Activated CD8-positive, alpha-beta memory T cell treated with anti-CD3 and anti-CD28 coated beads for 24 hours (primary cell): Measurements from ENCODE around the gene TMEM132D.

ENCODE experiments used
- DNase-seq: peaks from one replicate; pipeline ENCODE4 v3.0.0-alpha.2; 2020

The TMEM132D gene

GRCh38 chr12:129719416-129719815 lies 184.4 kb downstream of the TMEM132D start:
- DNase-seq = no peak

- DNase-seq = no peak
Observed at GRCh38 chr12:129717438-129717837, 186.4 kb downstream of the TMEM132D start.

- DNase-seq = no peak
Observed at GRCh38 chr12:129716825-129717224, 187.0 kb downstream of the TMEM132D start.

- no peak for DNase-seq
Observed at GRCh38 chr12:129706716-129707115, 197.1 kb downstream of the TMEM132D start.

GRCh38 chr12:129704232-129704830 lies 199.5 kb downstream of the TMEM132D start:
- DNase-seq = no peak

- DNase-seq = no peak
Observed at GRCh38 chr12:129701631-129702101, 202.2 kb downstream of the TMEM132D start.

GRCh38 chr12:129700036-129700435 lies 203.8 kb downstream of the TMEM132D start:
- no peak for DNase-seq

GRCh38 chr12:129696926-129697325 lies 206.9 kb downstream of the TMEM132D start:
- DNase-seq = no peak

GRCh38 chr12:129696405-129696804 lies 207.4 kb downstream of the TMEM132D start:
- no peak for DNase-seq

GRCh38 chr12:129693731-129694130 lies 210.1 kb downstream of the TMEM132D start:
- DNase-seq = no peak

GRCh38 chr12:129687731-129688130 lies 216.1 kb downstream of the TMEM132D start:
- no peak for DNase-seq

- DNase-seq = no peak
Observed at GRCh38 chr12:129681830-129682229, 222.0 kb downstream of the TMEM132D start.

GRCh38 chr12:129681151-129681550 lies 222.7 kb downstream of the TMEM132D start:
- DNase-seq = no peak

GRCh38 chr12:129676411-129676810 lies 227.4 kb downstream of the TMEM132D start:
- no peak for DNase-seq

GRCh38 chr12:129675947-129676346 lies 227.9 kb downstream of the TMEM132D start:
- no peak for DNase-seq

GRCh38 chr12:129675496-129675895 lies 228.3 kb downstream of the TMEM132D start:
- DNase-seq = no peak

- no peak for DNase-seq
Observed at GRCh38 chr12:129673806-129674205, 230.0 kb downstream of the TMEM132D start.

- DNase-seq = no peak
Observed at GRCh38 chr12:129672110-129672509, 231.7 kb downstream of the TMEM132D start.

- no peak for DNase-seq
Observed at GRCh38 chr12:129670256-129670920, 233.4 kb downstream of the TMEM132D start.

GRCh38 chr12:129665414-129665813 lies 238.4 kb downstream of the TMEM132D start:
- no peak for DNase-seq

GRCh38 chr12:129662234-129662633 lies 241.6 kb downstream of the TMEM132D start:
- DNase-seq = no peak

GRCh38 chr12:129660946-129661345 lies 242.9 kb downstream of the TMEM132D start:
- no peak for DNase-seq

- DNase-seq = no peak
Observed at GRCh38 chr12:129659961-129660622, 243.7 kb downstream of the TMEM132D start.

GRCh38 chr12:129657179-129657578 lies 246.6 kb downstream of the TMEM132D start:
- no peak for DNase-seq
